CD4-positive, alpha-beta T cell (primary cell): ENCODE data around the gene STOML3. TPM values are rescaled to one million over a fixed set of nuclear protein-coding genes. Genes with fewer than 3 reads are reported as not detected.
A peak's percentile ranks its signal among the peaks of the same experiment; 100 is the strongest.

Source experiments
- ATAC-seq: fragments of 200-7000 bp; cut with Tn5 transposase; one replicate; pipeline ENCODE4 v1.10.0; 2022; ENCODE audit warnings: mild to moderate bottlenecking; ENCODE audit not compliant: poor library complexity
- CTCF ChIA-PET: fragments of 350-600 bp; sonication (Branson Sonifier 250); formaldehyde crosslinking; loops from one replicate; lab custom pipeline; 2021; ENCODE audit warnings: antibody characterized with exemption, inconsistent platforms; lab: Charles Lee
- POLR2A ChIA-PET: fragments of 350-600 bp; sonication (Branson Sonifier 250); formaldehyde crosslinking; loops from one replicate; lab custom pipeline; 2021; ENCODE audit warnings: antibody characterized with exemption, inconsistent platforms; lab: Charles Lee
- DNase-seq, 14 experiments: peaks; one replicate each; pipeline ENCODE4 v3.0.0-alpha.2; 2013 to 2020; ENCODE audit warnings: mixed read lengths in 2 of 14
- H3K27ac ChIP-seq, 2 donors: one replicate each; pipeline versions ENCODE4 v1.5.1 to v1.7.0; 2013; ENCODE audit warnings: low read length in 2 of 2, low read depth in 1 of 2, mild to moderate bottlenecking in 1 of 2
- H3K27me3 ChIP-seq, 2 experiments: 1 replicate in 1 of 2; 2 replicates in 1 of 2; pipeline versions ENCODE4 v1.6.1 to v1.7.0; 2013; ENCODE audit warnings: low read length in 2 of 2, control low read depth in 1 of 2, mild to moderate bottlenecking in 1 of 2, moderate library complexity in 1 of 2; ENCODE audit not compliant: insufficient read depth in 2 of 2, control insufficient read depth in 1 of 2
- H3K36me3 ChIP-seq: one replicate; pipeline ENCODE4 v1.6.1; 2013; ENCODE audit warnings: low read length, control low read depth; ENCODE audit not compliant: insufficient read depth
- H3K4me1 ChIP-seq: one replicate; pipeline ENCODE4 v1.6.1; 2013; ENCODE audit warnings: low read length, control low read depth; ENCODE audit not compliant: insufficient read depth
- H3K4me3 ChIP-seq: one replicate; pipeline ENCODE4 v1.5.1; 2013; ENCODE audit warnings: mild to moderate bottlenecking, low read length, moderate library complexity
- H3K9me3 ChIP-seq, 2 experiments: 1 replicate in 1 of 2; 2 replicates in 1 of 2; pipeline versions ENCODE4 v1.6.1 to v1.7.0; 2013; ENCODE audit warnings: low read length in 2 of 2, mild to moderate bottlenecking in 2 of 2, control low read depth in 1 of 2, moderate library complexity in 1 of 2; ENCODE audit not compliant: control insufficient read depth in 1 of 2, insufficient read depth in 1 of 2
- H3K27ac Mint-ChIP-seq: one replicate; pipeline ENCODE4 v1.8.0; 2020; ENCODE audit warnings: mixed read lengths
- H3K27me3 Mint-ChIP-seq: one replicate; pipeline ENCODE4 v1.8.0; 2021; ENCODE audit warnings: mixed read lengths
- H3K36me3 Mint-ChIP-seq: one replicate; pipeline ENCODE4 v1.8.0; 2021; ENCODE audit warnings: low read depth, mixed read lengths
- H3K4me1 Mint-ChIP-seq: one replicate; pipeline ENCODE4 v1.8.0; 2021; ENCODE audit warnings: low read depth, mixed read lengths
- H3K4me3 Mint-ChIP-seq: one replicate; pipeline ENCODE4 v1.8.0; 2020; ENCODE audit warnings: mild to moderate bottlenecking, mixed read lengths
- H3K9me3 Mint-ChIP-seq: one replicate; pipeline ENCODE4 v1.8.0; 2020; ENCODE audit warnings: mixed read lengths
- intact Hi-C, 2 experiments: fragments of 100-400 bp; cut with DNase I in 1 of 2; cut with micrococcal nuclease in 1 of 2; formaldehyde crosslinking; loops; one replicate each; pipeline versions ENCODE4 v1.15.1 to v1.9.0; 2023 to 2025; cut with DNase I, micrococcal nuclease
- total RNA-seq, 174 experiments: library from RNA in 2 of 174; stranded (reverse) in 2 of 174; gene quantifications; one replicate each; pipeline ENCODE4 v1.2.3 and lab custom pipeline; 2021 to 2026
- TF ChIP-seq, protein P1 (sequence below): fragments of 200-600 bp; IDR thresholded peaks from one replicate; pipeline ENCODE4 v1.8.0; 2022; ENCODE audit warnings: antibody characterized with exemption, mild to moderate bottlenecking

The STOML3 gene
- total RNA-seq, 2 experiments from 2014 or later, result not detected

DNA sequence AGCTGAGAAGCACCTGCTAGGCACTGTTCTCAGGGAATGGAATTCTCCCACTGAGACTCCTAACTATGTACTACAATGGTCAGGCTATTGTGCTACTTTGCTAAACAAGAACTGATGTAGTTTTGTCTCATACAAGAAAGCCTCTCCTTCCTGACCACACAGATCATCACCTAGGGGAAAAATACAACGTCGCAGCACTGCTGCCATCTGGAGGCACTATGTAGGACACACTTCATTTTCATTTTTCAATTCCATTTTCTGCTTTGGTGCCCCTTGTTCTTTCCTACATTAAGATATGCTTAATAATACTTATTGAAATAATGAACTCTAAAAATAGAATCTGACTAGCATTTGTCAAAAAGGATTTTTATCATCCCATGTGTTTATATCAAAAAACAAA is 26.2 kb upstream of the STOML3 start:
- Histone ChIP-seq H3K9me3 (no peaks in the 10 kb centered on the region), H3K4me1 (no peaks in the 10 kb centered on the region), H3K27me3 (no peaks in the 10 kb centered on the region), H3K4me3 (no peak overlapping the region), H3K27ac (no peak overlapping the region), H3K36me3 (peaks cover 73% of the 10 kb centered on the region)
- no peak overlapping the region for H3K27ac Mint-ChIP-seq
- ChIA-PET CTCF (no interaction called here), POLR2A (no interaction called here)
- H3K27me3 Mint-ChIP-seq, result no peaks in the 10 kb centered on the region
- no peak overlapping the region for H3K4me3 Mint-ChIP-seq
- ATAC-seq (peak; percentile 46), DNase-seq (peak in 4 of 14 experiments; percentile 6 to 32 (median 27))
- TF ChIP-seq, protein P1, sequence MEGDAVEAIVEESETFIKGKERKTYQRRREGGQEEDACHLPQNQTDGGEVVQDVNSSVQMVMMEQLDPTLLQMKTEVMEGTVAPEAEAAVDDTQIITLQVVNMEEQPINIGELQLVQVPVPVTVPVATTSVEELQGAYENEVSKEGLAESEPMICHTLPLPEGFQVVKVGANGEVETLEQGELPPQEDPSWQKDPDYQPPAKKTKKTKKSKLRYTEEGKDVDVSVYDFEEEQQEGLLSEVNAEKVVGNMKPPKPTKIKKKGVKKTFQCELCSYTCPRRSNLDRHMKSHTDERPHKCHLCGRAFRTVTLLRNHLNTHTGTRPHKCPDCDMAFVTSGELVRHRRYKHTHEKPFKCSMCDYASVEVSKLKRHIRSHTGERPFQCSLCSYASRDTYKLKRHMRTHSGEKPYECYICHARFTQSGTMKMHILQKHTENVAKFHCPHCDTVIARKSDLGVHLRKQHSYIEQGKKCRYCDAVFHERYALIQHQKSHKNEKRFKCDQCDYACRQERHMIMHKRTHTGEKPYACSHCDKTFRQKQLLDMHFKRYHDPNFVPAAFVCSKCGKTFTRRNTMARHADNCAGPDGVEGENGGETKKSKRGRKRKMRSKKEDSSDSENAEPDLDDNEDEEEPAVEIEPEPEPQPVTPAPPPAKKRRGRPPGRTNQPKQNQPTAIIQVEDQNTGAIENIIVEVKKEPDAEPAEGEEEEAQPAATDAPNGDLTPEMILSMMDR, result peak; percentile 45
- H3K9me3 Mint-ChIP-seq, result no peaks in the 10 kb centered on the region
- no peaks in the 10 kb centered on the region for H3K4me1 Mint-ChIP-seq
- intact Hi-C loops, result loop anchor here in 1 of 2 experiments (10.0 kb wide), 1 partner anchor 1942 kb away; no protein-coding TSS in a partner anchor
- H3K36me3 Mint-ChIP-seq, result peaks cover 91% of the 10 kb centered on the region

DNA sequence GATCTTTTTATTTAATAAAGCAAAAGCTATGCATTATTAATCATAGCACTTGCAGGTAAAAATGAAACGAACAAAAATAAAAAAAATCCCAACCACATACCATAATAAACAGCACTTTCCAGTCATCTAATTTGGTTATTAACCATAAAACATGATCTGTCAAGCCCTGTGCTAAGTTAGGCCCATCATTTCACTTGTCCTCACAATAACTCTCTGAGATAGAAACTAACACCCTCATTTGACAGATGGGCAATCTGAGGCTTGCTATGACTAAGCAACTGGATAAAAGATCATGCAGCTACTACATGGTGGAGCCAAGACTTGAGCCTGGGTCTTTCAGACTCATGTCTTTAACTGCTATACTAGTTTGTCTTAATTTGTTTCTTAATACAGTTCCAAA is 25.5 kb upstream of the STOML3 start:
- TF ChIP-seq, protein P1, result no peak
- no peaks in the 10 kb centered on the region for H3K9me3 ChIP-seq
- H3K4me1 Mint-ChIP-seq, result no peaks in the 10 kb centered on the region
- no peaks in the 10 kb centered on the region for H3K27me3 ChIP-seq
- H3K4me3 ChIP-seq, result no peak overlapping the region
- H3K9me3 Mint-ChIP-seq, result no peaks in the 10 kb centered on the region
- no peaks in the 10 kb centered on the region for H3K27me3 Mint-ChIP-seq
- CTCF ChIA-PET, result no interaction called here
- ATAC-seq (no peak), DNase-seq (no peak)
- H3K27ac Mint-ChIP-seq, result no peak overlapping the region
- intact Hi-C loops, result loop anchor here in 1 of 2 experiments (10.0 kb wide), 1 partner anchor 1941 kb away; no protein-coding TSS in a partner anchor
- H3K36me3 ChIP-seq, result peaks cover 76% of the 10 kb centered on the region
- POLR2A ChIA-PET, result no interaction called here
- H3K27ac ChIP-seq, result no peak overlapping the region
- H3K4me1 ChIP-seq, result no peaks in the 10 kb centered on the region
- H3K4me3 Mint-ChIP-seq, result no peak overlapping the region
- H3K36me3 Mint-ChIP-seq, result peaks cover 91% of the 10 kb centered on the region

DNA sequence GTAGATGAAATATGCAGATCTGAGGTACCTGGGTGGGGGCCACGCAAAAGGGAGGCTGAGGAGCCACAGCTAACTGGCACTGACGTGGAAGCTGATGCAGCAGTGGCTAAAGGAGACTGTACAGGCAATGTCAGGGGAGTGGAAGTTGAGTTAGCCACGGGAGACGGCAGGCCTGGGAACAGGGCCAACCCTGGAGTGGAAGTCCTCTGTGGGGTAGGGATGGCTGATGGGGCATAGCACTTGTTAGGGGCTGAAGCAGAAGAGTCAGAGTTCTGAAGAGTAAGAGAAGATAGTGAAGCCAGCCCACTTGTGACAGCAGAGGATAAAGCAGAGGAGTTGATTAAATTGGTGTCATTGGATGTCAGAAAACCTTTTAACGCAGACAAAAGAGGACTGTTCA is 22.8 kb upstream of the STOML3 start:
- peaks cover 81% of the 10 kb centered on the region for H3K36me3 ChIP-seq
- no peaks in the 10 kb centered on the region for H3K9me3 ChIP-seq
- DNase-seq (no peak), ATAC-seq (no peak)
- H3K4me1 Mint-ChIP-seq, result no peaks in the 10 kb centered on the region
- intact Hi-C loops, result loop anchor here in 1 of 2 experiments (10.0 kb wide), 1 partner anchor 1939 kb away; no protein-coding TSS in a partner anchor
- H3K27me3 Mint-ChIP-seq, result no peaks in the 10 kb centered on the region
- no peaks in the 10 kb centered on the region for H3K27me3 ChIP-seq
- no peak overlapping the region for H3K4me3 Mint-ChIP-seq
- CTCF ChIA-PET, result no interaction called here
- no peaks in the 10 kb centered on the region for H3K4me1 ChIP-seq
- H3K27ac Mint-ChIP-seq, result no peak overlapping the region
- no peak overlapping the region for H3K4me3 ChIP-seq
- H3K9me3 Mint-ChIP-seq, result no peaks in the 10 kb centered on the region
- H3K36me3 Mint-ChIP-seq, result peaks cover 92% of the 10 kb centered on the region
- POLR2A ChIA-PET, result no interaction called here
- H3K27ac ChIP-seq, result no peak overlapping the region
- TF ChIP-seq, protein P1, result no peak
